SK-N-SH (cell line): ENCODE measurements around the gene PHLDB2.

Experiments used
- CTCF ChIP-seq: fragments of 200-600 bp; sonication (generic); IDR thresholded peaks from 2 replicates; pipeline ENCODE4 v1.6.1; 2017; ENCODE audit warnings: antibody characterized with exemption, mild to moderate bottlenecking, moderate library complexity
- EP300 ChIP-seq, 2 experiments: IDR thresholded peaks; 2 replicates each; pipeline versions ENCODE4 v1.4.0 to v1.6.1; 2012; ENCODE audit warnings: borderline replicate concordance in 1 of 2, low read depth in 1 of 2, low read length in 1 of 2
- GABPA ChIP-seq: IDR thresholded peaks from 2 replicates; pipeline ENCODE4 v1.4.0; 2012; ENCODE audit warnings: low read depth, mild to moderate bottlenecking
- MEF2A ChIP-seq: IDR thresholded peaks from 2 replicates; pipeline ENCODE4 v1.4.0; 2012; ENCODE audit warnings: low read depth, borderline replicate concordance
- MXI1 ChIP-seq: IDR thresholded peaks from 2 replicates; pipeline ENCODE4 v1.6.1; 2012; ENCODE audit warnings: mild to moderate bottlenecking, low read depth, low read length, improper control_type of control experiment
- NFIC ChIP-seq: IDR thresholded peaks from 2 replicates; pipeline ENCODE4 v1.4.0; 2012; ENCODE audit warnings: borderline replicate concordance
- RCOR1 ChIP-seq: fragments of 150-350 bp; IDR thresholded peaks from 2 replicates; pipeline ENCODE4 v1.6.1; 2017; ENCODE audit warnings: antibody characterized with exemption, low read length
- REST ChIP-seq: IDR thresholded peaks from 2 replicates; pipeline ENCODE4 v1.6.1; 2012; ENCODE audit warnings: mild to moderate bottlenecking, low read depth, low read length, moderate library complexity
- RFX5 ChIP-seq: IDR thresholded peaks from 2 replicates; pipeline ENCODE4 v1.6.1; 2012; ENCODE audit warnings: mild to moderate bottlenecking, improper control_type of control experiment, low read length
- SIN3A ChIP-seq: IDR thresholded peaks from 2 replicates; pipeline ENCODE4 v1.6.1; 2012; ENCODE audit warnings: low read depth, mild to moderate bottlenecking, low read length, moderate library complexity, borderline replicate concordance
- SMC3 ChIP-seq: IDR thresholded peaks from 2 replicates; pipeline ENCODE4 v1.6.1; 2012; ENCODE audit warnings: low read depth, low read length, improper control_type of control experiment
- TAF1 ChIP-seq: IDR thresholded peaks from 2 replicates; pipeline ENCODE4 v1.6.1; 2012; ENCODE audit warnings: low read depth, mild to moderate bottlenecking, low read length, moderate library complexity, borderline replicate concordance
- YY1 ChIP-seq: IDR thresholded peaks from 2 replicates; pipeline ENCODE4 v1.4.0; 2012; ENCODE audit warnings: low read depth, mild to moderate bottlenecking

- TF ChIP-seq CTCF (no peak), MXI1 (no peak), NFIC (no peak), GABPA (no peak), EP300 (IDR thresholded peaks at IDR 0.05; ENCODE audit: borderline replicate concordance in 1 of 2, low read depth in 1 of 2, low read length in 1 of 2) (no peak), SMC3 (no peak), RCOR1 (no peak), RFX5 (no peak), REST (no peak), MEF2A (no peak), SIN3A (no peak), YY1 (no peak), TAF1 (no peak)
Measured at GRCh38 chr3:111929484-111929883, 70.4 kb downstream of the PHLDB2 start.
